NB4 (cell line): ENCODE measurements around the gene SLC34A1.

ENCODE experiments used
- DNase-seq: peaks from one replicate; pipeline ENCODE4 v3.0.0; 2010; ENCODE audit warnings: low read depth
- H3K4me3 ChIP-seq: one replicate; pipeline ENCODE4 v1.5.1; 2011; ENCODE audit warnings: mild to moderate bottlenecking, low read depth, low read length, moderate library complexity
- MYC ChIP-seq: IDR thresholded peaks from 2 replicates; pipeline ENCODE4 v1.6.1; 2011; ENCODE audit warnings: low read depth, low read length
- POLR2A ChIP-seq: IDR thresholded peaks from 2 replicates; pipeline ENCODE4 v1.6.1; 2011; ENCODE audit warnings: mild to moderate bottlenecking; ENCODE audit not compliant: insufficient read length; ENCODE audit errors: extremely low read depth
- TF ChIP-seq, protein P1 (sequence below): IDR thresholded peaks from one replicate; pipeline ENCODE4 v1.5.1; 2012; ENCODE audit warnings: low read depth, low read length
- TF ChIP-seq, protein P2 (sequence below): IDR thresholded peaks from 2 replicates; pipeline ENCODE4 v1.6.1; 2011; ENCODE audit warnings: low read depth, low read length

The SLC34A1 gene

DNA sequence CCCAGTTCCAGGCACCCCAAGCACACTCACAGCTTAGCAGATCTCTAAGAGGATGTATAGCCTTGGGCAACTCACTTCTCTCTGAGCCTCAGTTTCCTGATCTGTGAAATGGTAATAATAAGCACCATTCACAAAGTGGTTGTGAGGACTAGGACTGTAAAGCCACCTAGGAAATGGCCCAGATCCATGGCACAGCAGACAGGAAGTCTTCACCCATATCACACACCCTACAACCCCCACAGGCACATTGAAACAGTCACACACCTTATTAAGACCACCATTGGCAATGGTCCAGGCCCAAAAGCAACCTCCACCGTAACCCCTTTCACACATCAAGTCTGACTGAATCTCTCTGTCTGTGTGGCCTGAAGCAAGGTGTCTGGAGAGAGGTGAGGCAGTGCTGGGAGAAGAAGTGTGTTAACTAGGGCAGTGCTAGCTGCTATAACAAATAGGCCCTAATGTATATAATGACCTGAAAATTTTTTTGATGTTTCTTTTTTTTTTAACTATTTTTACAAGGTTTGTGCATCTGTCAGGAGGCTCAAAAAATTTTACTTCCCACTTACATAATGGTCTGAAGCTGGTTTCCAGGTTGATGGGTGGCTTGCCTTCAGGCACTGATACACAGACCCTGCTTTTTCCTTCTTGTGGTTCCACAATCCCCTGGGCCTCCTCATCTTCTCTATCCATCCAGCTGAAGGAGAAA, 28.9 kb upstream of the SLC34A1 start:
- TF ChIP-seq, protein P1, sequence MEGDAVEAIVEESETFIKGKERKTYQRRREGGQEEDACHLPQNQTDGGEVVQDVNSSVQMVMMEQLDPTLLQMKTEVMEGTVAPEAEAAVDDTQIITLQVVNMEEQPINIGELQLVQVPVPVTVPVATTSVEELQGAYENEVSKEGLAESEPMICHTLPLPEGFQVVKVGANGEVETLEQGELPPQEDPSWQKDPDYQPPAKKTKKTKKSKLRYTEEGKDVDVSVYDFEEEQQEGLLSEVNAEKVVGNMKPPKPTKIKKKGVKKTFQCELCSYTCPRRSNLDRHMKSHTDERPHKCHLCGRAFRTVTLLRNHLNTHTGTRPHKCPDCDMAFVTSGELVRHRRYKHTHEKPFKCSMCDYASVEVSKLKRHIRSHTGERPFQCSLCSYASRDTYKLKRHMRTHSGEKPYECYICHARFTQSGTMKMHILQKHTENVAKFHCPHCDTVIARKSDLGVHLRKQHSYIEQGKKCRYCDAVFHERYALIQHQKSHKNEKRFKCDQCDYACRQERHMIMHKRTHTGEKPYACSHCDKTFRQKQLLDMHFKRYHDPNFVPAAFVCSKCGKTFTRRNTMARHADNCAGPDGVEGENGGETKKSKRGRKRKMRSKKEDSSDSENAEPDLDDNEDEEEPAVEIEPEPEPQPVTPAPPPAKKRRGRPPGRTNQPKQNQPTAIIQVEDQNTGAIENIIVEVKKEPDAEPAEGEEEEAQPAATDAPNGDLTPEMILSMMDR: no peak
- TF ChIP-seq, protein P2, sequence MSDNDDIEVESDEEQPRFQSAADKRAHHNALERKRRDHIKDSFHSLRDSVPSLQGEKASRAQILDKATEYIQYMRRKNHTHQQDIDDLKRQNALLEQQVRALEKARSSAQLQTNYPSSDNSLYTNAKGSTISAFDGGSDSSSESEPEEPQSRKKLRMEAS: no peak
- no peak for TF ChIP-seq POLR2A
- TF ChIP-seq MYC: no peak
- H3K4me3 ChIP-seq: no peak overlapping the region
- DNase-seq: no peak

DNA sequence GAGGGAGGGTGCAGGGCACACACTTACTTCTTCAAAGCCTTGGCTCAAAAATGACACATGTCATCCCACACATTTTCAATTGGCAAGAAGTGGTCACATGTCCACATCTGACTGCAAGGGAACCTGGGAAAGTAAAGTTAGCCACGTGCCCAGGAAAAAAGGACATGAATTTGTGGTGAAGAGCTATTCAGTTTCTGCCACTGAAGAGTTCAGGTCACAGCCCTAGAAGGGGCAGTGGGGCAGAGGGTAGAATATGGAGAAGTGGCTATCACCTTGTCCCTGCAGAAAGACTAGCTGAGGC, 28.4 kb upstream of the SLC34A1 start:
- no peak overlapping the region for H3K4me3 ChIP-seq
- DNase-seq: peak; percentile 56
- TF ChIP-seq, protein P1: no peak
- TF ChIP-seq MYC: no peak
- TF ChIP-seq POLR2A: no peak
- TF ChIP-seq, protein P2: peak; percentile 87

DNA sequence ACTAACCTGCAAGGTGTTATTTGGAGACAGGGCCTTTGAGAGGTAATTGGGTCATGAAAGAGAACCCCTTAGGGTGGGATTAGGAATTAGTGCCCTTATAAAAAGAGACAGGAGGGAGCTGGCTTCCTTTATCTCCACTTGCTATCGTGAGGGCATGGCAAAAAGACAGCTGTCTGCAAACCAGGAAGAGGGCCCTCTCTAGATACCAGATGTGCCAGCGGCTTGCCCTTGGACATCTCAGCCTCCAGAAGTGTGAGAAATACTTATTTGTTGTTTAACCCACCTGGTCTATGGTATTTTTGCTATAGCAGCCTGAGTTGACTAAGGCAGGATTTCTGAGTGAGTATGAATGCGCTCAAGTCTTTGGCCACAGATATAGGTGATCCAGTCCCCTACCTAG, 27.5 kb upstream of the SLC34A1 start:
- DNase-seq: peak; percentile 36
- TF ChIP-seq, protein P1: no peak
- TF ChIP-seq MYC: no peak
- TF ChIP-seq, protein P2: no peak
- TF ChIP-seq POLR2A: no peak
- H3K4me3 ChIP-seq: no peak overlapping the region

DNA sequence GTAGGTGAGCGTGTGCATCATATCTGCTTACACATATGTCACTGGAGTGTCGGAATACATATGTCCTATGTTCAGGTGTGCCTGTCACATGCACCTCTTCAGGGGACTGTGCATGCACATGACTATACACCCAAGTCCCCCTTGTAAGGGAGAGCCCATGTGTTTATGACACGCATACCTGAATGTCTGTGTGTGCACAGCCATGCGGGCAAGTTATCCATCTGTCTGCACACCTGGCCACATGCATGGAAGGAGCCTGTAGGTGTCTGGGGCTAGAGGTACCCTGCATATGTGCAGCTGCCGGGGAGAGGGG, 27.1 kb upstream of the SLC34A1 start:
- TF ChIP-seq POLR2A (no peak), MYC (no peak)
- TF ChIP-seq, protein P1: no peak
- peak overlapping the region; percentile 81 for H3K4me3 ChIP-seq
- DNase-seq: no peak

DNA sequence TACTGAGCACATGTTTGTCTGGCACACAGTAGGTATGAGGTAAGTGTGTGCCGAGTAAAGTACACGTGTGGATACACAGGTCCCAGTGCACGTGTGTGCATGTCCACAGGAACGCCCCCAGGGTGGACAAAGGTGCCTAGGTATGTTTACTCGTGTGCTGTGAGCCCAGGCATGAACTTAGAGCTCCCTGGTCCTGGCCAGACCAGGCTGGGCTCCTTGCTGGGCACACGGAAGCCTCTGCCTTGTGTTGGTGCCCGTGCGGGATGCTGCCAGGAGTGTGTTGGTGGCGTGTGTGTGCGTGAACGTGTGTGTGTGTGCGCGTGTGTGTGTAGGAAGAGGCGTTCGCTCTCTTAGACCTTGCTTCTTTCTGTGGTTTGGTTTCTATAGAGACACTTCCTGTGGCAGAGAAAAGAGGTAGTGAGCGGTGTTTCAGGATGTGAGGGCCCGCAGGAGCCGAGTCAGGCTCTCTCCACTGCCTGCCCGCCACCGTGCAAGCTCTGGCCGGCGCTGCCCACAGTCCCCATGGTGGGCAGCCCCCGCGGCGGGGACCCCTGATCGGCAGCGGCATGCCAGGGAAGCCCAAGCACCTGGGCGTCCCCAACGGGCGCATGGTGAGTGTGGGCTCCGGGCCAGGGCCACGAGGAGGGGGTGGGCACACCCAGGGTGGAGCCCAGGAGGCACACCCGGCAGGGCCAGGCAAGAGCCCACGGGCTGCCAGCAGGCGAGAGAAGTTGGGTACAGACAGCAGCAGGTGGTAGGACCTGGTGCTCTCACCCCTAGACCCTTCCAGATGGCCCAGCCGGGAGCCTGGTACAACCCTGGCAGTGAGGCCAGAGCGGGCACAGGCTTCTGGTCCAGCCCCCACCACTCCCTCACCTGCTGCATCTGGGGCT, 26.5 kb upstream of the SLC34A1 start, which contains the start of gene RGS14:
RGS14 (plus strand) TSS at position 466 of the 893 bp plus-strand sequence; CDS start at position 567, 101 bp downstream.
- peak within 1 kb of the TSS; percentile 81 for H3K4me3 ChIP-seq
- TF ChIP-seq, protein P1: no peak
- TF ChIP-seq MYC (peak; percentile 86), POLR2A (peak; percentile 59)
- TF ChIP-seq, protein P2: peak; percentile 61

More for the DNA sequence above, 26.5 kb upstream of the SLC34A1 start, which contains the start of gene RGS14:
- DNase-seq: peak; percentile 91
